K562 (cell line): ENCODE results near the gene DPH5. TPM values are rescaled to one million over a fixed set of nuclear protein-coding genes. Genes with fewer than 3 reads are reported as not detected.

Experiments
- CBFA2T3 ChIP-seq: fragments of 450-650 bp; IDR thresholded peaks from 2 replicates; pipeline ENCODE4 v1.6.1; 2017
- MAFF ChIP-seq: IDR thresholded peaks from 2 replicates; pipeline ENCODE4 v1.6.1; 2012; ENCODE audit warnings: low read length, improper control_type of control experiment
- polyA plus RNA-seq, 8 experiments: library from polyadenylated mRNA; depleted of rRNA in 4 of 8; stranded (reverse) in 5 of 8; unstranded in 3 of 8; fragments of >200 nt; fragmentation: Nextera tagmentation in 2 of 8; fragmentation: Illumina TruSeq in 1 of 8; extraction: Ambion mirVana in 2 of 8; extraction: Trizol in 1 of 8; gene quantifications; 2 replicates each; pipeline versions ENCODE4 v1.2.1 to v1.2.3, GENCODE V29; 2011 to 2014; ENCODE audit warnings: inconsistent platforms in 1 of 8, missing spikeins in 1 of 8
- total RNA-seq, 7 experiments: library from RNA; depleted of rRNA in 6 of 7; stranded (reverse); fragments of >200 nt in 6 of 7; fragmentation: Illumina TruSeq in 2 of 7; extraction: Trizol in 2 of 7; gene quantifications; 2 replicates each; pipeline versions ENCODE4 v1.2.1 to v1.2.3, GENCODE V29; 2011 to 2021; ENCODE audit warnings: low replicate concordance in 1 of 7
- TF ChIP-seq, protein P1 (sequence below), 2 experiments: fragments of 450-650 bp in 1 of 2; sonication (generic) in 1 of 2; formaldehyde crosslinking in 1 of 2; IDR thresholded peaks; 2 replicates each; pipeline versions ENCODE4 v1.7.1 to v1.9.0; 2016 to 2022; ENCODE audit warnings: inconsistent platforms in 1 of 2, mild to moderate bottlenecking in 1 of 2, missing genetic modification reagents in 1 of 2
- TF ChIP-seq, protein P2 (sequence below): IDR thresholded peaks from 2 replicates; pipeline ENCODE4 v1.6.1; 2012; ENCODE audit warnings: low read depth, low read length, improper control_type of control experiment, borderline replicate concordance
- TF ChIP-seq, protein P3 (sequence below): conservative IDR thresholded peaks from 2 replicates; pipeline ENCODE4 v1.6.1; 2011; ENCODE audit warnings: low read depth, mild to moderate bottlenecking, low read length; ENCODE audit not compliant: control insufficient read depth

The DPH5 gene
- total and polyA plus RNA-seq, 9 of the 15 experiments (the other 6 are each of a cell fraction or from before 2014, with no cell fraction given), result 37.6 to 159 (median 89.7) TPM

DNA sequence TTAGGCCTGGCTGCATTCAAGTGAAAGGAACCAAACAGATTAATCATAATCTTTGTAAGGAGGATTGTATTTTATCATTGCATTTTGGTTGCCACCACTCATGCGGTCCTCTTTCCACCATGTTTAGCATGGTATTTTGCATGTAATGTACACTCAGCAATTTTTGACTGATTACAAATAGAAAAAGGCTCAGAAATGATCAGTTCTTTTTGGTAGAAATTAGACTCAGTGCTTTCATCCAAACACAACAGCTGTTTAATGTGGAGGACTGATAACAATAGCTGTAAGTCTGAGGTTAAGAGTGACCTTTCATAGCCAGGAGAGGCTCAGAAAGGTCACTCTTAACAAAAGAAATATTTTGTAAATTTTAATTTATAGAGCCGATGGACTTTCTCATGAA, 25.3 kb upstream of the DPH5 start (continued):
- TF ChIP-seq CBFA2T3 (peak; percentile 11; the same call in 1 of the 2 replicates), MAFF (peak; percentile 87)
- TF ChIP-seq, protein P1, sequence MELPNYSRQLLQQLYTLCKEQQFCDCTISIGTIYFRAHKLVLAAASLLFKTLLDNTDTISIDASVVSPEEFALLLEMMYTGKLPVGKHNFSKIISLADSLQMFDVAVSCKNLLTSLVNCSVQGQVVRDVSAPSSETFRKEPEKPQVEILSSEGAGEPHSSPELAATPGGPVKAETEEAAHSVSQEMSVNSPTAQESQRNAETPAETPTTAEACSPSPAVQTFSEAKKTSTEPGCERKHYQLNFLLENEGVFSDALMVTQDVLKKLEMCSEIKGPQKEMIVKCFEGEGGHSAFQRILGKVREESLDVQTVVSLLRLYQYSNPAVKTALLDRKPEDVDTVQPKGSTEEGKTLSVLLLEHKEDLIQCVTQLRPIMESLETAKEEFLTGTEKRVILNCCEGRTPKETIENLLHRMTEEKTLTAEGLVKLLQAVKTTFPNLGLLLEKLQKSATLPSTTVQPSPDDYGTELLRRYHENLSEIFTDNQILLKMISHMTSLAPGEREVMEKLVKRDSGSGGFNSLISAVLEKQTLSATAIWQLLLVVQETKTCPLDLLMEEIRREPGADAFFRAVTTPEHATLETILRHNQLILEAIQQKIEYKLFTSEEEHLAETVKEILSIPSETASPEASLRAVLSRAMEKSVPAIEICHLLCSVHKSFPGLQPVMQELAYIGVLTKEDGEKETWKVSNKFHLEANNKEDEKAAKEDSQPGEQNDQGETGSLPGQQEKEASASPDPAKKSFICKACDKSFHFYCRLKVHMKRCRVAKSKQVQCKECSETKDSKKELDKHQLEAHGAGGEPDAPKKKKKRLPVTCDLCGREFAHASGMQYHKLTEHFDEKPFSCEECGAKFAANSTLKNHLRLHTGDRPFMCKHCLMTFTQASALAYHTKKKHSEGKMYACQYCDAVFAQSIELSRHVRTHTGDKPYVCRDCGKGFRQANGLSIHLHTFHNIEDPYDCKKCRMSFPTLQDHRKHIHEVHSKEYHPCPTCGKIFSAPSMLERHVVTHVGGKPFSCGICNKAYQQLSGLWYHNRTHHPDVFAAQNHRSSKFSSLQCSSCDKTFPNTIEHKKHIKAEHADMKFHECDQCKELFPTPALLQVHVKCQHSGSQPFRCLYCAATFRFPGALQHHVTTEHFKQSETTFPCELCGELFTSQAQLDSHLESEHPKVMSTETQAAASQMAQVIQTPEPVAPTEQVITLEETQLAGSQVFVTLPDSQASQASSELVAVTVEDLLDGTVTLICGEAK (IDR thresholded peaks at IDR 0.05), result no peak
- TF ChIP-seq, protein P1 (CRISPR knock-in tag; IDR thresholded peaks at IDR 0.05), result no peak
- TF ChIP-seq, protein P2, sequence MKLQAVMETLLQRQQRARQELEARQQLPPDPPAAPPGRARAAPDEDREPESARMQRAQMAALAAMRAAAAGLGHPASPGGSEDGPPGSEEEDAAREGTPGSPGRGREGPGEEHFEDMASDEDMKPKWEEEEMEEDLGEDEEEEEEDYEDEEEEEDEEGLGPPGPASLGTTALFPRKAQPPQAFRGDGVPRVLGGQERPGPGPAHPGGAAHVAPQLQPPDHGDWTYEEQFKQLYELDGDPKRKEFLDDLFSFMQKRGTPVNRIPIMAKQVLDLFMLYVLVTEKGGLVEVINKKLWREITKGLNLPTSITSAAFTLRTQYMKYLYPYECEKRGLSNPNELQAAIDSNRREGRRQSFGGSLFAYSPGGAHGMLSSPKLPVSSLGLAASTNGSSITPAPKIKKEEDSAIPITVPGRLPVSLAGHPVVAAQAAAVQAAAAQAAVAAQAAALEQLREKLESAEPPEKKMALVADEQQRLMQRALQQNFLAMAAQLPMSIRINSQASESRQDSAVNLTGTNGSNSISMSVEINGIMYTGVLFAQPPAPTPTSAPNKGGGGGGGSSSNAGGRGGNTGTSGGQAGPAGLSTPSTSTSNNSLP, result 0 out of 2 replicates have a peak, but pooled peaks have one; percentile 6
- TF ChIP-seq, protein P3, sequence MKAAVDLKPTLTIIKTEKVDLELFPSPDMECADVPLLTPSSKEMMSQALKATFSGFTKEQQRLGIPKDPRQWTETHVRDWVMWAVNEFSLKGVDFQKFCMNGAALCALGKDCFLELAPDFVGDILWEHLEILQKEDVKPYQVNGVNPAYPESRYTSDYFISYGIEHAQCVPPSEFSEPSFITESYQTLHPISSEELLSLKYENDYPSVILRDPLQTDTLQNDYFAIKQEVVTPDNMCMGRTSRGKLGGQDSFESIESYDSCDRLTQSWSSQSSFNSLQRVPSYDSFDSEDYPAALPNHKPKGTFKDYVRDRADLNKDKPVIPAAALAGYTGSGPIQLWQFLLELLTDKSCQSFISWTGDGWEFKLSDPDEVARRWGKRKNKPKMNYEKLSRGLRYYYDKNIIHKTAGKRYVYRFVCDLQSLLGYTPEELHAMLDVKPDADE, result no peak
